Aorta (tissue), 5 donors: ENCODE data around the gene ACTG2. TPM values are rescaled to one million over a fixed set of nuclear protein-coding genes. Genes with fewer than 3 reads are reported as not detected.
"Not testable (repeated sequence)": the region's sequence is repeated elsewhere in the genome, so short reads cannot be mapped to it uniquely, and the experiment has no call there.

Experiments
- ATAC-seq: fragments of 200-7000 bp; cut with Tn5 transposase; one replicate; pipeline ENCODE4 v1.9.1; 2022; ENCODE audit warnings: moderate library complexity; ENCODE audit not compliant: low FRiP score
- DNase-seq, 2 donors: peaks; one replicate each; pipeline ENCODE4 v3.0.0-alpha.2; 2020
- H3K27ac ChIP-seq, 2 donors: one replicate each; pipeline ENCODE4 v1.5.1; 2013; ENCODE audit warnings: low read length in 2 of 2, mild to moderate bottlenecking in 2 of 2, moderate library complexity in 2 of 2, control low read depth in 1 of 2, inconsistent platforms in 1 of 2, low read depth in 1 of 2
- H3K27me3 ChIP-seq, 2 donors: one replicate each; pipeline ENCODE4 v1.6.1; 2013; ENCODE audit warnings: control low read depth in 1 of 2, low read length in 1 of 2, mild to moderate bottlenecking in 1 of 2, moderate library complexity in 1 of 2; ENCODE audit not compliant: insufficient read depth in 2 of 2, control insufficient read depth in 1 of 2
- H3K36me3 ChIP-seq, 2 donors: one replicate each; pipeline ENCODE4 v1.6.1; 2013; ENCODE audit warnings: control low read depth in 1 of 2, low read length in 1 of 2, mild to moderate bottlenecking in 1 of 2; ENCODE audit not compliant: insufficient read depth in 2 of 2, control insufficient read depth in 1 of 2
- H3K4me1 ChIP-seq, 2 donors: one replicate each; pipeline ENCODE4 v1.6.1; 2013; ENCODE audit warnings: low read length in 2 of 2, control low read depth in 1 of 2, mild to moderate bottlenecking in 1 of 2, moderate library complexity in 1 of 2; ENCODE audit not compliant: insufficient read depth in 2 of 2, control insufficient read depth in 1 of 2
- H3K4me3 ChIP-seq, 2 donors: one replicate each; pipeline ENCODE4 v1.5.1; 2013; ENCODE audit warnings: low read length in 2 of 2, control low read depth in 1 of 2, mild to moderate bottlenecking in 1 of 2
- H3K9me3 ChIP-seq: one replicate; pipeline ENCODE4 v1.6.1; 2013; ENCODE audit warnings: mild to moderate bottlenecking, low read length; ENCODE audit not compliant: control insufficient read depth
- WGBS, 2 donors: extraction: QIAGEN DNeasy Blood & Tissue Kit; methylation state at CpG; one replicate each; pipeline ENCODE4 v1.1.7; 2013; 5-methylcytosine and 5-hydroxymethylcytosine counted together
- intact Hi-C, 2 donors: fragments of 100-400 bp; cut with DNase I; formaldehyde crosslinking; loops; one replicate each; pipeline versions ENCODE4 v1.14.2 to v1.15.0; 2022
- polyA plus RNA-seq, 2 donors: library from polyadenylated mRNA; stranded (reverse); fragments of 200-250 nt; gene quantifications; one replicate each; pipeline ENCODE4 v1.2.3, GENCODE V29; 2013
- total RNA-seq, 2 donors: library from RNA; stranded (reverse); fragmentation: NEBNext Ultra II Directional; extraction: Animal tissue kit (Norgen Biotek cat#: 25700); gene quantifications; one replicate each; pipeline ENCODE4 v1.2.1, GENCODE V29; 2021
- donor health status: healthy with polysubstance abuse.
- donor health status: Bipolar disorder and iron deficiency.
- donor health status: DM: no; HTN: no; CAD: no.
- donor health status: DM: no; HTN: no; CAD: no.
- donor health status: DM: yes; HTN: yes; CAD: no.

Gene ACTG2
- total and polyA plus RNA-seq, 4 donors: 119 to 1,843 (median 359) TPM

- Histone ChIP-seq H3K27ac (no peak overlapping the region), H3K4me3 (no peak overlapping the region), H3K4me1 (peaks cover 5% of the 10 kb centered on the region in 2 donors), H3K36me3 (peaks cover 0 to 3% of the 10 kb centered on the region in 2 donors), H3K9me3 (no peaks in the 10 kb centered on the region), H3K27me3 (no peaks in the 10 kb centered on the region)
- 91 to 97% methylated on average over 7 of the region's 7 CpGs for WGBS, 2 donors
- intact Hi-C loops: no loop called here
- DNase-seq: no peak
- no peak for ATAC-seq
Observed at GRCh38 chr2:73931531-73932500, 39.0 kb downstream of the ACTG2 start.

- intact Hi-C loops: no loop called here
- ATAC-seq: no peak
- 94 to 96% methylated on average over 3 of the region's 3 CpGs for whole genome bisulfite sequencing, 2 donors
Observed at GRCh38 chr2:73933194-73933593, 40.4 kb downstream of the ACTG2 start.

GRCh38 chr2:73935641-73936040, 42.8 kb downstream of the ACTG2 start:
- Histone ChIP-seq H3K27ac (no peak overlapping the region), H3K9me3 (no peaks in the 10 kb centered on the region), H3K36me3 (peaks cover 0 to 3% of the 10 kb centered on the region in 2 donors), H3K4me1 (peaks cover 0 to 2% of the 10 kb centered on the region in 2 donors), H3K27me3 (no peaks in the 10 kb centered on the region), H3K4me3 (no peak overlapping the region)
- DNase-seq: no peak
- intact Hi-C loops: no loop called here
- no peak for ATAC-seq

More at GRCh38 chr2:73933194-73933593, 40.4 kb downstream of the ACTG2 start:
- Histone ChIP-seq H3K4me3 (no peak overlapping the region), H3K4me1 (peaks cover 4 to 5% of the 10 kb centered on the region in 2 donors), H3K9me3 (no peaks in the 10 kb centered on the region), H3K27ac (no peak overlapping the region), H3K27me3 (no peaks in the 10 kb centered on the region), H3K36me3 (peaks cover 0 to 3% of the 10 kb centered on the region in 2 donors)
- DNase-seq: no peak

- no peaks in the 10 kb centered on the region for H3K9me3 ChIP-seq
- peaks cover 0 to 3% of the 10 kb centered on the region in 2 donors for H3K36me3 ChIP-seq
- no peak overlapping the region for H3K27ac ChIP-seq
- ATAC-seq (no peak), DNase-seq (no peak)
- no peak overlapping the region for H3K4me3 ChIP-seq
- intact Hi-C loops: no loop called here
- H3K27me3 ChIP-seq: no peaks in the 10 kb centered on the region
- peaks cover 0 to 2% of the 10 kb centered on the region in 2 donors for H3K4me1 ChIP-seq
- 80 to 82% methylated on average over 4 of the region's 4 CpGs for WGBS, 2 donors
Observed at GRCh38 chr2:73937103-73937885, 44.5 kb downstream of the ACTG2 start.

GRCh38 chr2:73937899-73938298, 45.1 kb downstream of the ACTG2 start:
- ATAC-seq (no peak), DNase-seq (no peak)
- Histone ChIP-seq H3K4me1 (peaks cover 0 to 2% of the 10 kb centered on the region in 2 donors), H3K27ac (no peak overlapping the region), H3K36me3 (peaks cover 0 to 3% of the 10 kb centered on the region in 2 donors), H3K27me3 (no peaks in the 10 kb centered on the region), H3K4me3 (no peak overlapping the region), H3K9me3 (no peaks in the 10 kb centered on the region)
- intact Hi-C loops: no loop called here

GRCh38 chr2:73938718-73939352, 46.0 kb downstream of the ACTG2 start:
- no peaks in the 10 kb centered on the region for H3K27me3 ChIP-seq
- H3K4me3 ChIP-seq: no peak overlapping the region
- no peaks in the 10 kb centered on the region for H3K36me3 ChIP-seq
- DNase-seq: no peak
- H3K9me3 ChIP-seq: no peaks in the 10 kb centered on the region
- ATAC-seq: no peak
- H3K4me1 ChIP-seq: peaks cover 0 to 2% of the 10 kb centered on the region in 2 donors
- intact Hi-C loops: no loop called here
- WGBS, 2 donors: 61 to 71% methylated on average over 5 of the region's 5 CpGs
- H3K27ac ChIP-seq: no peak overlapping the region

- H3K27me3 ChIP-seq: no peaks in the 10 kb centered on the region
- no peaks in the 10 kb centered on the region for H3K9me3 ChIP-seq
- H3K4me1 ChIP-seq: peaks cover 0 to 2% of the 10 kb centered on the region in 2 donors
- H3K36me3 ChIP-seq: no peaks in the 10 kb centered on the region
- intact Hi-C loops: no loop called here
- no peak overlapping the region for H3K4me3 ChIP-seq
- ATAC-seq: no peak
- DNase-seq: no peak
- no peak overlapping the region for H3K27ac ChIP-seq
- 82 to 84% methylated on average over 2 of the region's 2 CpGs for WGBS, 2 donors
Observed at GRCh38 chr2:73939419-73939818, 46.6 kb downstream of the ACTG2 start.

- H3K27me3 ChIP-seq, H3K4me1 ChIP-seq, H3K4me3 ChIP-seq, H3K9me3 ChIP-seq, ATAC-seq, intact Hi-C loops, DNase-seq, H3K27ac ChIP-seq, H3K36me3 ChIP-seq: not testable (repeated sequence)
- 98 to 100% methylated on average over 1 of the region's 1 CpG for WGBS, 2 donors
Observed at GRCh38 chr2:73940066-73940465, 47.3 kb downstream of the ACTG2 start.
